Adipocyte (in vitro differentiated cells): ENCODE results near the gene PODN.

ENCODE experiments used
- DNase-seq: peaks from one replicate; pipeline ENCODE4 v3.0.0-alpha.2; 2015; ENCODE audit warnings: low read depth
- H3K27me3 ChIP-seq: replicated peaks from 2 replicates; pipeline ENCODE4 v1.7.0; 2013; ENCODE audit warnings: mild to moderate bottlenecking, low read length, moderate library complexity; ENCODE audit not compliant: control insufficient read depth, insufficient read depth
- H3K36me3 ChIP-seq: 2 replicates; pipeline ENCODE4 v1.7.0; 2013; ENCODE audit warnings: low read length, mild to moderate bottlenecking, moderate library complexity; ENCODE audit not compliant: control insufficient read depth, insufficient read depth, severe bottlenecking
- H3K4me1 ChIP-seq: 2 replicates; pipeline ENCODE4 v1.7.0; 2013; ENCODE audit warnings: mild to moderate bottlenecking, low read length, moderate library complexity; ENCODE audit not compliant: control insufficient read depth, insufficient read depth
- H3K4me3 ChIP-seq: 2 replicates; pipeline ENCODE4 v1.7.0; 2013; ENCODE audit warnings: mild to moderate bottlenecking, low read length, moderate library complexity
- H3K9ac ChIP-seq: 2 replicates; pipeline ENCODE4 v1.7.0; 2013; ENCODE audit warnings: mild to moderate bottlenecking, low read length, moderate library complexity
- H3K9me3 ChIP-seq: 2 replicates; pipeline ENCODE4 v1.7.0; 2013; ENCODE audit warnings: mild to moderate bottlenecking, low read length, moderate library complexity; ENCODE audit not compliant: control insufficient read depth

Gene PODN

DNA sequence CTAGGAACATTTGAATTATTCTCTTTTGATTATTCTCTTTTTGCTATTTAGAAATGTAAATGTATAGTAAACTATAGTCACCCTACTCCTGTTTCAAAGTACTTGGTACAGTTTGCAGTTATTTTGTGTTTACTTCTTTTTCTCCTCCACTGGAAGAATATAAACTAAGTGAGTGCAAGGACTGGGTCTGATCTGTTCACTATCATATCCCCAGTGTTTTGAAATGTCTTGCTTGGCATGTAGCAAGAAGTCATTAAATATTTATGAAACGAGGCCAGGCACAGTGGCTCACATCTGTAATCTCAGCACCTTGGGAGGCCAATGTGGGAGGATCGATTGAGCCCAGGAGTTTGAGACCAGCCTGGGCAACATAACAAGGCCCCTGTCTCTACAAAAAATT lies 35.8 kb upstream of the PODN start:
- no peaks in the 10 kb centered on the region for H3K27me3 ChIP-seq
- peaks cover 20% of the 10 kb centered on the region for H3K36me3 ChIP-seq
- H3K9ac ChIP-seq, result peak overlapping the region; percentile 42
- peak overlapping the region; percentile 65 for H3K4me3 ChIP-seq
- peaks cover 39% of the 10 kb centered on the region for H3K4me1 ChIP-seq
- no peaks in the 10 kb centered on the region for H3K9me3 ChIP-seq
- DNase-seq, result no peak

DNA sequence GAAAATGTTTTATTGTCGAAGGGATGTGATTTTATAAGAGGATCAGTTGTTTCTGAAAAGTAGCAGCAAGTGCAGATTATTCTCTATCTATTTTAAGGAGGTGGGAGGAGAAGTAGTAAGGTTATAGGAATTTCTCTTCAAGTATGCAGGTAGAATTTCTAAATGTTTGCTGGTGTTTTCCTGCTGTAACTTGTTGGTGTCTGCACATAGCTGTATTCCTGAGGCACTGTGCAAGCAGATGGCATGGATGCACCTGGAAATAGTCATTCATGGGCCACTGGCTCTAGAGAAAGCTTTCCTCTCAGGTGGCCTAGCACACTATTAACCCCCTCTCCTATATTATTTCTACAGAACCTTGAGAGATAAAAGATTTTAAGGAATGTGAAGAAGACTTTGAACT lies 30.3 kb upstream of the PODN start:
- H3K27me3 ChIP-seq, result no peaks in the 10 kb centered on the region
- H3K36me3 ChIP-seq, result peaks cover 28% of the 10 kb centered on the region
- H3K9ac ChIP-seq, result peak overlapping the region; percentile 39
- H3K4me3 ChIP-seq, result peak overlapping the region; percentile 9
- no peaks in the 10 kb centered on the region for H3K9me3 ChIP-seq
- H3K4me1 ChIP-seq, result peaks cover 22% of the 10 kb centered on the region
- no peak for DNase-seq

DNA sequence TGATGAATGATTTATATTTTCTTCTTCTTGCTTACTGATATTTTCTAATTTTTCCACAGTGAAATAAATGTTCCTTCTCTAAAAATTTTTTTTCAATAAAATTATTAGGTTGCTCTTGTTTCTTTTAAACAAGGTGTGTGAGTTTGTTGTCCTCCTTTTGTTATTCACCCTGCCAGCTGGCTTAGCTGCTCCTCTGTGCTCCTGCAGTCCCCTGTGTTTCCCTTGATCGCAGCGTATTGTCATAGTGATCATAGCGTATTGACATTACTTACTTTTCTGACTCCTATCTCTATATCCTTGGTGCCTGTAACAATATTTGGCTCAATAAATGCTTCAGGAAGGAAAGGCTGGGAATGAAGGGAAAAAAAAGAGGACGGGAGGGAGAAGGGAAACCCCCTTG lies 24.9 kb upstream of the PODN start:
- Histone ChIP-seq H3K4me1 (peaks cover 40% of the 10 kb centered on the region), H3K36me3 (peaks cover 26% of the 10 kb centered on the region), H3K27me3 (no peaks in the 10 kb centered on the region), H3K9me3 (no peaks in the 10 kb centered on the region), H3K9ac (no peak overlapping the region), H3K4me3 (no peak overlapping the region)
- no peak for DNase-seq

DNA sequence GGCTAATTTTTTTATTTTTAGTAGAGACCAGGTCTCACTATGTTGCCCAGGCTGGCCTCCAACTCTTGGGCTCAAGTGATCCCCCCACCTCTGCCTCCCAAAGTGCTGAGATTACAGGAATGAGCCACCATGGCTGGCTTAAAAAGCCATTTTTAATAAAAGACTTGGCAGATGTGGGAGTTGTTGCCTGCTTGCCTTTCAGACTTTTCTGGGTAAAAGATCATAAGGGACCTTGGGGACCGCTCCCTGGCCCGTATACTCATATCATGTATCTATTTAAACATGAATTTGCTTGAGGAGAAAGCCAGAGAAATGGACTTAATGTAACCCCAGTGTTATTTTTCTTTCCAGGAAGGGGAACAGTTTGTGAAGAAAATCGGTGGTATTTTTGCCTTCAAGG lies 23.4 kb upstream of the PODN start:
- H3K9me3 ChIP-seq, result no peaks in the 10 kb centered on the region
- H3K9ac ChIP-seq, result peak overlapping the region; percentile 55
- peak overlapping the region; percentile 31 for H3K4me3 ChIP-seq
- peaks cover 51% of the 10 kb centered on the region for H3K4me1 ChIP-seq
- H3K27me3 ChIP-seq, result no peaks in the 10 kb centered on the region
- no peak for DNase-seq
- peaks cover 21% of the 10 kb centered on the region for H3K36me3 ChIP-seq

DNA sequence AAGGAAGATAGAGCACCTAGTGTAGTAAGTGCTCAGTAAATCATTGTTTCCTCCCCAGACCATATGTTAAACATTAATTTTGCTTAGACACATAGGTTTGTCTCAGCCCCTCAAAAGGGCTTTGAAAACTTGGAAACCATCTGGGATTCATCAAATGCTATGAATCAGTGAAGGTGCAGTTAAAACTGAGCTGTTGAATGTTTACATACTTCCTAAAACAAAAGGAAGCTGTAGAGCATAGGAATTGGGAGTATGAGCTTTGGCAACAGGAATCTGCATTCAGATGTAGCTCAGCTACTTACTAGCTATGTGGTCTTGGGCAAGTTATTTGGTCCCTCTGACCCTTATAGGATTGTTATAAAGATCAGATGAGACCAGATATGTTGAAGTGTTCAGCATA lies 18.7 kb upstream of the PODN start:
- peaks cover 57% of the 10 kb centered on the region for H3K4me1 ChIP-seq

DNA sequence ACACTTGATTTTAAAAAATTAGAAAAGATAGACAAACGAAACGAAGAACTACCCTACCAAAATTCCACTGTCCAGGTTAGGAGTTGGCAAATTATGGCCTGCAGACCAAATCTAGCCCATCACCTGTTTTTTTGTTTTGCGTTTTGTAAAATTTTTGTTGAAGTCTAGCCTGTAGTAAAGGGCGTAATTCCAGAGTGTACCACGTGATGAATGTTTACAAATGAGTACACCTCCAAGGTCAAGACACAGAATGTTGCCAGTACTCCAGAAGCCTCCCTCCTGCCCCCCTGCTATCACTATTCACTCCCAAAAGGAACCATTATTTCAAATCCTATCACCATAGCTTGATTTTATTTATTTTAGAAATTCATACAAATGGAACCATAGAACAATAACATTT lies 17.1 kb upstream of the PODN start:
- Histone ChIP-seq H3K9me3 (no peaks in the 10 kb centered on the region), H3K9ac (no peak overlapping the region)
- no peak for DNase-seq

More for the DNA sequence above, 18.7 kb upstream of the PODN start:
- H3K9me3 ChIP-seq, result no peaks in the 10 kb centered on the region
- peaks cover 35% of the 10 kb centered on the region for H3K36me3 ChIP-seq
- peak; percentile 86 for DNase-seq
- H3K27me3 ChIP-seq, result no peaks in the 10 kb centered on the region
- H3K9ac ChIP-seq, result no peak overlapping the region
- no peak overlapping the region for H3K4me3 ChIP-seq

DNA sequence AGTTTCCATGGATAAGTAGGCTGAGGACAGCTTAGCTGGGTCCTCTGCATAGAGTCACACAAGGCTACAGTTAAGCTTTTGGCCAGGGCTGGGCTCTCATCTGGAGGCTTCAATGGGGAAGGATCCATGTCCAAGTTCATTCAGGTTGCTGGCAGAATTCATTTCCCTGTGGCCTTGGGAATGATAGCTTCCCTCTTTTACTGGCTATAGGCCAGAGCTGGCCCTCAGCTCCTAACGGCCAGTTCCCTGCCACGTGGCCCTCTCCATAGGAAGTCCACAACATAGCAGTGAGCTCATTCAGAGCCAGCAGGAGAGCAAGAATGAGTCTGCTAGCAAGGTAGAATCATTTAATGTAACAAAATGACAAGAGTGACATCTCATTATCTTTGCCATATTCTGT lies 15.1 kb upstream of the PODN start:
- no peak for DNase-seq
- Histone ChIP-seq H3K36me3 (peaks cover 39% of the 10 kb centered on the region), H3K27me3 (no peaks in the 10 kb centered on the region), H3K4me1 (peaks cover 62% of the 10 kb centered on the region), H3K9me3 (no peaks in the 10 kb centered on the region), H3K9ac (no peak overlapping the region), H3K4me3 (no peak overlapping the region)

More for the DNA sequence above, 17.1 kb upstream of the PODN start:
- H3K36me3 ChIP-seq, result peaks cover 32% of the 10 kb centered on the region
- no peak overlapping the region for H3K4me3 ChIP-seq
- no peaks in the 10 kb centered on the region for H3K27me3 ChIP-seq
- H3K4me1 ChIP-seq, result peaks cover 55% of the 10 kb centered on the region

DNA sequence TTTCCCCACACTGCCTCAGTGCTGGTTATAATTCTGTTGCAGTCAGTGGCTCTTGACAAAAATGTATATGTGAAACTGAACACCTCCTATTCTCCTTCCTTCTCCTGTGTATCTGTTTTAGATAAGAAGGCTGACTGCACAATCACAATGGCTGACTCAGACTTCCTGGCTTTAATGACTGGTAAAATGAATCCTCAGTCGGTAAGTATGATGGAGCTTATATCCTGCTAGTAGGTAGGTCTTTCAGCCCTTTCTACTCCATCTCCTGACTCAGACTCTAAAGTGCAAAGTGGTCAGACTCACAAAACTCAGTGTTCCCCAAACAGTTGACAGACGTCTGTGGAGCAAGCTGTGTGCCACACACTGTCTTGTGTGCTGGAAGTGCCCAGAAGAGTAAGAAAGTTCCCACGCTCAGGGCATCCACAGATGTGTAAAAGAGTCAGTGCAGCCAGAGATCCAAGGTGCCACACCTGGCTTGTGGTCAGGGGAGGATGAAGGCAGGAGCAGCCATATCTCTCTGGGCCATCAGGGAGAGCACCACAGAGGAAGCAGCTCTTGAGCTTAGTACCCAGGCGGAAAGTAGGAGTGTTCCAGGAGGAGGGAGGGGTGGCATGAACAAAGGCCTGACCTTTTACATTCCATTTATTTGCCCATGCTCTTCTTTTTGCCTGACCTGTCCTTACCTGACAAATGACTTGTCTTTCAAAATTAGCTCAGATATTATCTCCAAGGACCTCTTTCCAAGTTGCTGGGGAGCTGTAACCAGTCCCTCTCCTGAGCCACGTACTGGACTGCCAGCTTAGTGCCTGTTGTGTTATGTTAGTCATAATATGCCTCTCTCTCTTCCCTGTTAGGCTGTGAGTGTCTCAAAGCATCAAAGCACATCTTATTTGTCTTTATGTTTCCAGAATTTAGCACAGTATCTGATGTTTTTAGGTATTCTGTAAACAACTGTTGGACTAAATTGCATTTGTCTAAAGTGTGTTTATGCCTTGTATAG lies 14.0 kb upstream of the PODN start:
- peak; percentile 45 for DNase-seq
- H3K27me3 ChIP-seq, result no peaks in the 10 kb centered on the region
- no peak overlapping the region for H3K4me3 ChIP-seq
- no peak overlapping the region for H3K9ac ChIP-seq
- H3K9me3 ChIP-seq, result no peaks in the 10 kb centered on the region
- peaks cover 50% of the 10 kb centered on the region for H3K36me3 ChIP-seq
- H3K4me1 ChIP-seq, result peaks cover 52% of the 10 kb centered on the region

DNA sequence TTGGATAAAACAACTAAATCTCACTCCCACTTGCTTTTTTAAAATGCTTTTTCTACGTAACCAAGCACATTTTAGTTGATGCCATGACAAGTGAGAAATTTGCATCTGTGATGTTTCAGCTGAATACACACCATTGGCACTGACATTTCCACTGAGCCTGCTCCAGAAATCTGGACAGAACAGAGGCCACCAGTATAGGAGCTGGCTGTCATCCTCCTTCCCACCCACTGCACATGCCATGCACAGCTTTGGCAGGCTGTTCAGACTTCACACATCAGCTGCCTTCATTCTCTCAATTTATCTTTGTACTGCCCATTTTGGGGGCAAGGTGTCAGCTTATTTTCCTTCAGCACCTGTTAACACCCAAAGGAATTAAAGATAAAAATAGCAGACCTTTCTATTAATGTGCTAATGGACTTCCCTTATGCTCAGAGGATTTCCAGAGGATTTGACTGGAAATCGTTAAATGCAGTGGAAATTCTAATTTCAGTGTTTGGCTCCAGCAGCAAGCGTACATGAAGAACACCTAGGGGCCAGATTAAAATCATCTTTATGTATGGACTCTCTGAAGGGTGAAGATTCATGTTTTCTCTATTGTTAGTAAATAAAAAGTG lies 12.9 kb upstream of the PODN start:
- Histone ChIP-seq H3K9ac (no peak overlapping the region), H3K4me1 (peaks cover 45% of the 10 kb centered on the region), H3K27me3 (no peaks in the 10 kb centered on the region), H3K4me3 (no peak overlapping the region), H3K9me3 (no peaks in the 10 kb centered on the region), H3K36me3 (peaks cover 59% of the 10 kb centered on the region)
- no peak for DNase-seq

DNA sequence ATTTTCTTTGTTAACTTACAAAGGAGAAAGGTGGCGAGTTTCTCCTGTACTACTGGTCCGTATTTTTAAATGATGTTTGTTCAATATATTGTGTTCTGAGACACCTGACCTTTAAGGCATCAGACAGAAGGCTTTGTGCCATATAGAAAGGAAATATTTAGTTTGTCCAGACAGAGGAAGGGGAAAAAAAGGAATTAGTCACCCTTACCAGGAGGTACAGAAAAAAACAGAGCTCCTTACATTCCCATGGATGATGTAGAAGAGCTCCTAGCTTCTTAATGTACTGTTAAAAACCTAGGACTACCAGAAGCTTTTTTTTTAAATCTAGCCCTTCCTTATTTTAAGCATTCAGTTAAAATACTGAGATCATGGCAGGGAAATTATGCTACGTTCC lies 12.4 kb upstream of the PODN start:
- no peak for DNase-seq
- H3K27me3 ChIP-seq, result no peaks in the 10 kb centered on the region
- H3K36me3 ChIP-seq, result peaks cover 59% of the 10 kb centered on the region
- H3K4me1 ChIP-seq, result peaks cover 45% of the 10 kb centered on the region
- no peak overlapping the region for H3K4me3 ChIP-seq
- H3K9me3 ChIP-seq, result no peaks in the 10 kb centered on the region
- H3K9ac ChIP-seq, result no peak overlapping the region

DNA sequence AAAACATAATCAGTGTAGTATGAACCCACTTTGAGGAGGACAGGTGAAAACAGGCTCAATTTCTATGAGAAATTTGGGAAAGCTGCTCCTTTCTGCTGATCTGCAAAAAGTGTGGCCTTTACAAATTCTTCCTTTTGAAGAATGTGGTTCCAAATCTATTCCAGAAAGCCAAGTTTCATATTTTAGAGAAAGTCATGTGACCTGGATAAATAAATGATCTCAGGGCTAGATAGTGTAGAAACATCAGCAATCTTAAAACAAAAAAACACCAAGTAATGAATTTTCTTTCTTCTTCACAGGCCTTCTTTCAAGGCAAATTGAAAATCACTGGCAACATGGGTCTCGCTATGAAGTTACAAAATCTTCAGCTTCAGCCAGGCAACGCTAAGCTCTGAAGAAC lies 11.7 kb upstream of the PODN start:
- Histone ChIP-seq H3K27me3 (no peaks in the 10 kb centered on the region), H3K4me3 (peak overlapping the region; percentile 19), H3K9ac (peak overlapping the region; percentile 50), H3K9me3 (no peaks in the 10 kb centered on the region), H3K4me1 (peaks cover 45% of the 10 kb centered on the region), H3K36me3 (peaks cover 56% of the 10 kb centered on the region)
- DNase-seq, result peak; percentile 33
